GM18507 (cell line): ENCODE data around the gene FBXO3.

Experiments
- DNase-seq: peaks from one replicate; pipeline ENCODE4 v3.0.0; 2011; ENCODE audit warnings: low read depth; ENCODE audit not compliant: insufficient read length; ENCODE audit errors: extremely low spot score
- FAIRE-seq: peaks from 2 replicates; lab custom pipeline; 2011; peaks lifted over from hg19 to GRCh38; lab: Jason Lieb, UNC

Gene FBXO3

DNA sequence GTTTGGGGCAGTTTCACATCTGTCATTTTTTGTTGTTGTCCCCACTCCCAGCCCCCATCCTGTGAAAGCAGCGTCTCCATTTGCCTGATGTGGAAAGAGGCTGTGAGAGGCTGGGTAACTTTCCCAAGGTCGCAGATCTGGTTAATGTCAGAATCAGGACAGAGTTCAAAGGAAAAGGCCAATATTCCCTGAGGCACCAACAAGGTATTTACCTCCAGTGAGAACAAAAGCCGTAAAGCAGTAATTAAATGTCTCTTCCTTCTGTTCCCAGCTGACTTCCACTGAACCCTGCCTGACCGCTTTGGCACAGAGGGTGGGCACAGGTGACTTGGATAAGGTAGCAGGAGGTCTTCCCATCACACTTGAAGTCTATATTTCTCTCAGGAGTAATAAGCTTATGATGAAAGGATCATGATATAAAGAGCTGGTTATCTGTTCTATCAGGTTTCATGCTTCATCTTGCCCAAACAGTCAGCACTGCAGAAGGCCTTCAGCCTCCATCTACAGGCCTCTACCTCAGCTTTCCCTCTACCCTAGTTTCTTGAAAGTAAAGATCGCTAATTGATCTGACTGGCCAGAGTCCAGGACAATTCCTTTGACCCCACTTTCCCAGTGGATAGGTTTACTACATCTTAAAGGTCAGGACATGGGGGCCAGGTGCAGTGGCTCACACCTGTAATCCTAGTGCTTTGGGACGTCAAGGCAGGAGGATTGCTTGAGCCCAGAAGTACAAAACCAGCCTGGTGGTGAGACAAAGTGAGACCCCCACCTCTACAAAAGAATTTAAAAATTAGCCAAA, 83.1 kb downstream of the FBXO3 start:
- DNase-seq = no peak

More for the DNA sequence above, 83.1 kb downstream of the FBXO3 start:
- no peak for FAIRE-seq
